Measurements from ENCODE around the gene SLIT1.

SLIT1 gene

DNA sequence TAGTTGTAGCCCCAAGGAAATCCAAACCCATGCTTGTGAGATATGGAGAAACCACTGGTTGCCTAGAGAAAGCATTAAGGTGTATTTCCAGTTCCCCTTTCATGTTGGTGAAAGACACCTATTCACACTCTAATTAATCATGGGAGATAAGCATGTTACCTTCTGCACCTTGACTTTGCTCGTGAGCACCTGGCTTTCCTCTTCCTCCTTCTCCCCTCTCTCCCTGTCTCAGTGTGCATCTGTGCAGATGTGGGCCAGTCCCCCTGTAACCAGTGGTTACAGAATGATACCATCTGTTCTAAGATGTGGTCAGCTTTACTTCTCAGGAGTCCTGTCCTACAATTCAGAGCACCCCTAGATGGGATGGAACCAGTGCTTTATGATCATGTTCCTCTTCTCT is 193.0 kb downstream of the SLIT1 start:
- TF ChIP-seq EZH2 (IDR thresholded peaks at IDR 0.05; ENCODE audit: borderline replicate concordance, low read length), result no peak
- TF ChIP-seq, protein P1, sequence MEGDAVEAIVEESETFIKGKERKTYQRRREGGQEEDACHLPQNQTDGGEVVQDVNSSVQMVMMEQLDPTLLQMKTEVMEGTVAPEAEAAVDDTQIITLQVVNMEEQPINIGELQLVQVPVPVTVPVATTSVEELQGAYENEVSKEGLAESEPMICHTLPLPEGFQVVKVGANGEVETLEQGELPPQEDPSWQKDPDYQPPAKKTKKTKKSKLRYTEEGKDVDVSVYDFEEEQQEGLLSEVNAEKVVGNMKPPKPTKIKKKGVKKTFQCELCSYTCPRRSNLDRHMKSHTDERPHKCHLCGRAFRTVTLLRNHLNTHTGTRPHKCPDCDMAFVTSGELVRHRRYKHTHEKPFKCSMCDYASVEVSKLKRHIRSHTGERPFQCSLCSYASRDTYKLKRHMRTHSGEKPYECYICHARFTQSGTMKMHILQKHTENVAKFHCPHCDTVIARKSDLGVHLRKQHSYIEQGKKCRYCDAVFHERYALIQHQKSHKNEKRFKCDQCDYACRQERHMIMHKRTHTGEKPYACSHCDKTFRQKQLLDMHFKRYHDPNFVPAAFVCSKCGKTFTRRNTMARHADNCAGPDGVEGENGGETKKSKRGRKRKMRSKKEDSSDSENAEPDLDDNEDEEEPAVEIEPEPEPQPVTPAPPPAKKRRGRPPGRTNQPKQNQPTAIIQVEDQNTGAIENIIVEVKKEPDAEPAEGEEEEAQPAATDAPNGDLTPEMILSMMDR (IDR thresholded peaks at IDR 0.05; ENCODE audit: low read length), result no peak
- Histone ChIP-seq H3K9me2 (ENCODE audit: low read depth, low read length) (no peaks in the 10 kb centered on the region), H3K4me3 (ENCODE audit: low read depth, low read length, poor library complexity, severe bottlenecking) (no peak overlapping the region), H3K9me3 (ENCODE audit: low read length) (no peaks in the 10 kb centered on the region), H3K4me2 (ENCODE audit: low read length) (no peak overlapping the region), H2AFZ (ENCODE audit: low read length) (no peak overlapping the region), H3K79me2 (ENCODE audit: insufficient read depth, low read length) (no peaks in the 10 kb centered on the region), H3K27me3 (ENCODE audit: insufficient read depth, low read length) (no peaks in the 10 kb centered on the region), H3K4me1 (ENCODE audit: insufficient read depth, low read length, severe bottlenecking) (no peaks in the 10 kb centered on the region), H4K20me1 (ENCODE audit: insufficient read depth, low read length) (no peaks in the 10 kb centered on the region), H3K9ac (ENCODE audit: low read length) (no peak overlapping the region), H3F3A (ENCODE audit: insufficient read depth, low read length) (no peaks in the 10 kb centered on the region), H3K27ac (ENCODE audit: low read depth, low read length, poor library complexity, severe bottlenecking) (no peak overlapping the region), H3K36me3 (ENCODE audit: insufficient read depth, low read length) (no peaks in the 10 kb centered on the region)

DNA sequence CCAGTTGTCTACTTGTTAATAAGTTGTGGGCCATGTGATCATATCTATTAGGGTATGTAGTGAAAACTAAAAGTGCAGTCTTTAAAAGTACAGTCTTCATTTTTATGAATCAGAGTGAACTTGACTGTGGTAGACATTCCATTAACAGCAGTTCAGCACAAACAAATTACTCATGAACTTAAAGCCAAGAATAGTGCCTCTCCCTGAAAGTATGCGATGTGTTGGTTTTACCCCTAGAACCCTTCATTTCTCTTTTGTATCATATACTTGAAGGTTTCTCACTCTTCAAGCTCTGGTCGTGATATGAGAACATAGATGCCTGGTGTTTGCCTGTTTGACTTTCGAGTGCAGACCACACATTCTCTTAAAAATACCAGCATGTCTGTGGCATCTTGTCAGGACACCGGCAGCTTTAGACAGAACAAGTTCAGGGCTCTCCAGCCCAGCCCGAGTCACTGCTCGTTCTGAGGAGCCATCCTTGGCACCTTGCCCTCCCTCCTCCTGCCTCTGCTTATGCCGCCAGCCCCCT is 194.4 kb downstream of the SLIT1 start:
- no peak overlapping the region for H3K9ac ChIP-seq (ENCODE audit: low read length)

DNA sequence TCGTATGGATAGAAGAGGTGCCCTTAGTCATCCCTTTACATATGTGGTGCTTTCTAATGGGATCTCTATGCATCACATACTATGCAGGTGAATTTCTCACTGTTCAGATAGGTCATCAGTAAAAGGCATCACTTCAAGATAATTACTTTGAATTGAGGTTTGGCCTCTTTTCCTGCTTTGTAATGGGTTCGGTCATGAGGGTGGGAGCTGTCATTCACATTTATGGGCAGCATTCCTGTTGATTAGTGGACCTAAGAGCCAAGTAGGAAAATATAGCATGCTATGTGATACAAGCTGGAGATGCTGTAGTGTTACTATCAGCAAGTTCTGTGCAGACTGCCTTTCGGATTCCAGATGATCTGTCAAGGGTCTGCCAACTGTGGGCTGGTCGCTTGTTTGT is 197.3 kb downstream of the SLIT1 start:
- Histone ChIP-seq H3K36me3 (ENCODE audit: insufficient read depth, low read length) (no peaks in the 10 kb centered on the region), H3K79me2 (ENCODE audit: insufficient read depth, low read length) (no peaks in the 10 kb centered on the region), H3K4me3 (ENCODE audit: low read depth, low read length, poor library complexity, severe bottlenecking) (no peak overlapping the region), H3K9ac (ENCODE audit: low read length) (no peak overlapping the region), H3K27me3 (ENCODE audit: insufficient read depth, low read length) (no peaks in the 10 kb centered on the region), H2AFZ (ENCODE audit: low read length) (no peak overlapping the region), H3K9me2 (ENCODE audit: low read depth, low read length) (no peaks in the 10 kb centered on the region), H3F3A (ENCODE audit: insufficient read depth, low read length) (no peaks in the 10 kb centered on the region), H3K9me3 (ENCODE audit: low read length) (no peaks in the 10 kb centered on the region), H3K4me1 (ENCODE audit: insufficient read depth, low read length, severe bottlenecking) (no peaks in the 10 kb centered on the region), H3K4me2 (ENCODE audit: low read length) (no peak overlapping the region), H4K20me1 (ENCODE audit: insufficient read depth, low read length) (no peaks in the 10 kb centered on the region), H3K27ac (ENCODE audit: low read depth, low read length, poor library complexity, severe bottlenecking) (no peak overlapping the region)
- TF ChIP-seq, protein P1 (IDR thresholded peaks at IDR 0.05; ENCODE audit: low read length), result no peak
- TF ChIP-seq EZH2 (IDR thresholded peaks at IDR 0.05; ENCODE audit: borderline replicate concordance, low read length), result no peak

More for the DNA sequence above, 194.4 kb downstream of the SLIT1 start:
- Histone ChIP-seq H3F3A (ENCODE audit: insufficient read depth, low read length) (no peaks in the 10 kb centered on the region), H3K4me1 (ENCODE audit: insufficient read depth, low read length, severe bottlenecking) (no peaks in the 10 kb centered on the region), H3K27me3 (ENCODE audit: insufficient read depth, low read length) (no peaks in the 10 kb centered on the region), H3K9me2 (ENCODE audit: low read depth, low read length) (no peaks in the 10 kb centered on the region), H4K20me1 (ENCODE audit: insufficient read depth, low read length) (no peaks in the 10 kb centered on the region), H3K4me2 (ENCODE audit: low read length) (no peak overlapping the region), H3K79me2 (ENCODE audit: insufficient read depth, low read length) (no peaks in the 10 kb centered on the region), H3K4me3 (ENCODE audit: low read depth, low read length, poor library complexity, severe bottlenecking) (no peak overlapping the region), H2AFZ (ENCODE audit: low read length) (no peak overlapping the region), H3K9me3 (ENCODE audit: low read length) (no peaks in the 10 kb centered on the region), H3K36me3 (ENCODE audit: insufficient read depth, low read length) (no peaks in the 10 kb centered on the region), H3K27ac (ENCODE audit: low read depth, low read length, poor library complexity, severe bottlenecking) (no peak overlapping the region)
- no peak for TF ChIP-seq EZH2 (IDR thresholded peaks at IDR 0.05; ENCODE audit: borderline replicate concordance, low read length)
- TF ChIP-seq, protein P1 (IDR thresholded peaks at IDR 0.05; ENCODE audit: low read length), result no peak
